HG03039 (cell line): ENCODE data around the gene SPG11.
"Not testable (repeated sequence)": the region's sequence is repeated elsewhere in the genome, so short reads cannot be mapped to it uniquely, and the experiment has no call there.

Source experiments
- ATAC-seq: cut with Tn5 transposase; IDR thresholded peaks from one replicate; pipeline ENCODE4 v1.9.1; 2021; ENCODE audit warnings: mild to moderate bottlenecking, moderate library complexity; ENCODE audit not compliant: unreplicated experiment

Gene SPG11

GRCh38 chr15:44676676-44677075 lies 13.2 kb upstream of the SPG11 start:
- no peak for ATAC-seq

GRCh38 chr15:44675911-44676310 lies 12.4 kb upstream of the SPG11 start:
- no peak for ATAC-seq

GRCh38 chr15:44673639-44674038 lies 10.2 kb upstream of the SPG11 start:
- no peak for ATAC-seq

- no peak for ATAC-seq
Measured at GRCh38 chr15:44670087-44670950, 6.9 kb upstream of the SPG11 start.

GRCh38 chr15:44668921-44669320 lies 5.5 kb upstream of the SPG11 start:
- ATAC-seq = no peak

- no peak for ATAC-seq
Measured at GRCh38 chr15:44667039-44667360, 3.5 kb upstream of the SPG11 start.

- no peak for ATAC-seq
Measured at GRCh38 chr15:44666210-44667038, 3.0 kb upstream of the SPG11 start.

GRCh38 chr15:44662478-44663409 lies 718 bp downstream of the SPG11 start:
- peak; percentile 51 for ATAC-seq

- ATAC-seq = no peak
Measured at GRCh38 chr15:44661576-44661975, 1.9 kb downstream of the SPG11 start.

GRCh38 chr15:44659056-44659455 lies 4.4 kb downstream of the SPG11 start:
- no peak for ATAC-seq

GRCh38 chr15:44657378-44657777 lies 6.1 kb downstream of the SPG11 start:
- ATAC-seq = no peak

GRCh38 chr15:44656913-44657312 lies 6.5 kb downstream of the SPG11 start:
- ATAC-seq = no peak

GRCh38 chr15:44656298-44656697 lies 7.2 kb downstream of the SPG11 start:
- no peak for ATAC-seq

- ATAC-seq = no peak
Measured at GRCh38 chr15:44654858-44655257, 8.6 kb downstream of the SPG11 start.

- no peak for ATAC-seq
Measured at GRCh38 chr15:44647637-44648036, 15.8 kb downstream of the SPG11 start.

GRCh38 chr15:44647036-44647435 lies 16.4 kb downstream of the SPG11 start:
- ATAC-seq = no peak

GRCh38 chr15:44646460-44646859 lies 17.0 kb downstream of the SPG11 start:
- no peak for ATAC-seq

GRCh38 chr15:44641651-44642050 lies 21.8 kb downstream of the SPG11 start:
- ATAC-seq = no peak

- ATAC-seq = no peak
Measured at GRCh38 chr15:44636976-44637375, 26.5 kb downstream of the SPG11 start.

- ATAC-seq = no peak
Measured at GRCh38 chr15:44633603-44634002, 29.9 kb downstream of the SPG11 start.

GRCh38 chr15:44625286-44625685 lies 38.2 kb downstream of the SPG11 start:
- not testable (repeated sequence) for ATAC-seq
